NCI-H82 (cell line): Measurements from ENCODE around the gene GPSM3.
"Not testable (repeated sequence)": the region's sequence is repeated elsewhere in the genome, so short reads cannot be mapped to it uniquely, and the experiment has no call there.

Experiments used
- DNase-seq: peaks from one replicate; lab custom pipeline; 2025; lab: John Stamatoyannopoulos, UW

The GPSM3 gene

DNA sequence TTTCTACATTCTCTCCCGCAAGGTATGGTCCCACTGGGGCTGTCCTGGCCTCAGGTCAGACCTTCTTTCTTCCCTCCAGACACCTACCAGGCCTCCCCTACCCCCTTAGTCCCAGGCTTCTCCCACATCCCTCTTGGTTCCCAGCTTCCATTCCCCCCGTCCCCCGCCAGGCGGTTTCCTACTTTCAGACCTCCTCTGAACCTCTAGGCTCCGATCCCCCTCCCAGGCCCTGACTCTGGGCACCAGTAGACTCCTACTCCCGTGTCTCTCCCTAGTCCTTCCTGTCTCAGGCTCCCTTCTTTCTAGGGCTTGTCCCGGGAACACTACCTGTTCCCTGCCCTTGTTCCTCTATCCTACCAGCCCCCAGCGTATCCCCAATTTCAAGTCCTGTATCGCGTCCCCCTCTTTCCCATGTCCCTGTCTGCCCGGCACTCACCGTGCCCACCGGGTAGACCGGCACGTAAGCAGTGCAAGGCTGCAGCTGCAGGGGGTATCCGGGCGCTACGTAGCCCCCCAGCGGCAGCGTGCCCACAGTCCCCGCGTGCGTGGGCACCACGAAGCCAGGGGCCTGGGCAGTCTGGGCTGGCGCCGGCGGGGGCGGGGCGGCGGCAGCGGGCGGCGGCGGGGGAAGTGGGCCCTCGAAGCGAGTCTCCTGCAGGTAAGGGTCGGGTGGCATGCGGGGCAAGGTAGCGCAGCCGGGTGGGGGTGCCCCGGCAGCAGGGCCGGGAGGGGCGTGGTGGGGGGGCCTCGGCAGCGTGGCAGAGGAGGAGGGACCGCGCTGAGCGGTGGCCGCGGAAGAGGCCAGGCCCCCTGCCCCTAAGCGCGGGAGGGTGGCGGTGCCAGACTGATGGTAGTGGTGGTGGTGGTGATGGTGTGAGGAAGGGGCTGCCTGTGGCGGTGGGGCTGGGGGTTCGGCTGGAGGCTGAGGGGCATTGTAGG is 42.2 kb downstream of the GPSM3 start:
- no peak for DNase-seq

DNA sequence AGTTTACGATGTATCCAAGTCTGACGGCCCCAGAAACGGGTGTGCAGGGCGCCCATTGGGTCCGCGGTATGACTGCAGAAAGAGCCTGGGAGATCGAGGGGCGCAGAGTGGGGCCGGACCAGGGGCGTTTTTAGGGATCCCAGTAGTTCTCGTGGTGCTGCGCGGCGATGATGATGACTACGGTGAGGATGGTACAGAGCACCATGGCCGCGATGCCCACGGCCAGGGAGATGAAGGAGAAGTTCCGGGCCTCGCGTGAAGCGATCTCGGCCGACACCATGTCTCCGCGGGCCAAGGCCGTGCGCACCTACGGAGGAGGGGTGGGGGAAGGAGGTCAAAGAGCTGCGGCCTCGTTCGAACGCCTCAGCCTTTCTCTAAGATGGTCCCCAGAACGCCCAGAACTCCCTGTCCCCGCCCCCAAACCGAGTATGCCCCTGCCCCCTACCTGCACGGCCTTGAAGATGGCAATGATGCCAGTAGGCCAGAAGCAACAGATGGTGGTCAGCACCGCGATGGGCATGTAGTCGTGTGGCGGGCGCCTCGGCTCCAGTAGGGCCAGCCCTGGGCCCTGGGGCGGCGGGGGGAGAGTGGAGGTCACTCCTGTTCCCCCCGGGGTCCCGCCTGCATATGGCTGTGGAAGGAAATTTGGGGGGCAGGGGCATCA is 43.2 kb downstream of the GPSM3 start:
- DNase-seq = no peak

DNA sequence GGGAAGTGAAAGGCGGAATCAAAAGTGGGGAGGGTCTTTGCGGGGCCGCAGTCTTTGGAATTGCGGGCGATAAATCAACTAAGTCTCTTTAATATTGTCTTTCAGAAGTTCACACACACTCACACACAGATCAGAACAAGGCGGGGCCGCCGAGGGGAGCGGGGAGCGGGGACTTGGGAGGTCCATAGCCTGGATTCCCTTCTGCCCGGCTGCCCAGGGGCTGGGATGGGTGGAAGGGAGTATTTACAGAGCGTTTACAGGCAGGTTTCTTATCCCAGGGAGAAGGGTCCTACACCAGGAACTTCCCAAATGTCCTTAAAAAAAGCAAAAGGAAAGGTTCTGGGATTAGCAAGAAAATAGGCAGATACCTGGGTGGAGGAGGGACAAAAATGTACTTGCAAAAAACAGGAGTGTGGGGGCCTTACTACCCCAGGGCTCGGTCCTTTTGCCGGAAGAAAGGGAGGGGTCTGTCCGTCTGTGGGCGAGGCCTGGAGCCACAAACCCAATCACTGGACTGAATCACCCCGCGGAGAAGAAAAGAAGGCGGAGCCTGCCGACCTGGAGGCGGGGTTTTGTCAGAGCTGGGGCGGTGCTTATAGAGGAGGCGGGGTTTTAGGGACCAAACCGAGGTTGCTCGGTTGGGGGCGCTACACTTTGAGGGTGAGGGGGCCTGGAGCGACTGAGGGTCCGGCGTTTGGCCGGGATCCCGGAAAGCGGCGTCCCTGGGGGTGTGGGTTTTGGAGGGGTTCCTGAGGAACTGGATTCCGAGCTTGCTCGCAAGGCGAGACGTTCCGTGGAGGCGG is 44.0 kb downstream of the GPSM3 start:
- DNase-seq = no peak

DNA sequence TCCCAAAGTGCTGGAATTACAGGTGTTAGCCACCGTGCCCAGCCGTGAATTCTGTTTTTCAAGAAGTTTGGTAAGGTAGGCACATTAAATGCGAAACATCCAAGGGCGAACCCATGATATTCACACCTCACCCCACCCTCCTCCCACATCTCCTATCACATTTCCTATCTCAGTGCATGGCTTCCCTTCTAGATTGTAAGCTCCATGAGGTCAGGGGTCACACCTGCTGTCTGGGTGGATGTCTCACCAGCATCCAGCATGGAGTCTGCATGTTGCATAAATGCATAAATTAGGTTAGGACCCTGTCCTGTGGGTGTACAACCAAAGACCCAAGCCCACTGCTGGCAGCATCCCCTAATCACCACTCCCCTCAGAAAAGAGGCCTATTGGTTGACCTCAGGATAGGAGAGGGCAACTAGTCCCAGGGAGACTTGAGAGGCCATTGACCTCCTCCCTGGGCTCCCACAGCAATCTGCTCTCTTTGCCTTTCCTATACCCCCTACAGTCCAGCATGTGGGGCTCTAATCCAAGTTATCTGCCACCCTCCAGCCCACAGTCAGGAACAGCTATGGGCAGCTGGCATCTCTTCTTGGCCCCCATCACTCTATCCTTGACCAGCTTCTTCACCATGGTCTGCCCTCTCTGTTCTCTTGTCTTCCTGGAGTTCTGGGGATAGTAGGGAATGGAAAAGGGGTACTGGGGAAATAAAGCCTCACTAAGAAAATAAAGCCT is 44.9 kb downstream of the GPSM3 start:
- no peak for DNase-seq

DNA sequence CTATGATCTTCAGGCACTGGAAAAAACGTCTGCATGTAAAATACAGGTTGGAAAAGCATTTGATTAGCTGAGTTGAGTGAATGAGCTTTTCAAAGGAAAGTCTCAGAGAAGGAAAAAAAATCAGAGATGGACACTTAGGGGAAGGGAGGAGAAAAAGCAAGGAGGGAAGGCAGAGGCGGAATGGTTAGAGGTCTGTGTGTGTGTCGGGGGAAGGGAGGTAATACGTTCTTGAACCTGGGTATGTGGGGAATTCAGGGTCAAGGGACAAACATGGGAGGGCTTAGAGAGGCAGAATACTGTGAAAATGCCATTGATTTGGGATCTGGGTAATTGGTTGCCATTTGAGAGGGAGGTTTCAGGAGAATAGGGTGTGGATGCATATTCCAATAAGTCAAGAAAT is 45.8 kb downstream of the GPSM3 start:
- no peak for DNase-seq

DNA sequence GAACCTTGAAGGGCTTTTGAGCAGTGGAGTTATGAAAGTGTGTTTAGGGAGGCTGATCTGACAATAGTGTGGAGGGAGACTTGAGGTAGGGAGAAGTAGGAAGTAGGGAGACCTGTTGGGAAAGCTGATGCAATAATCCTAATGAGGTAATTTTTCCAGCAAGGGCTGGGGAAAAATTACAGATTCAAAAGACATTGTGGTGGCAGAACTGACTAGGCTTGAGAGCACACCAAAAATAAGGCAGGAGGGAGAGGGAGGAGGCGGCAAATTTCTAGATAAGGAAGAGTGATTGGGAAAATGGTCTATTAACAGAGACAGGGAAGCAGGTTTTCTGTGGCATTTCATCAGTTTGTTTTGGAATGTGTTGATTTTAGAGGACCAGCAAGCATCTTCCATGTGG is 46.2 kb downstream of the GPSM3 start:
- no peak for DNase-seq

DNA sequence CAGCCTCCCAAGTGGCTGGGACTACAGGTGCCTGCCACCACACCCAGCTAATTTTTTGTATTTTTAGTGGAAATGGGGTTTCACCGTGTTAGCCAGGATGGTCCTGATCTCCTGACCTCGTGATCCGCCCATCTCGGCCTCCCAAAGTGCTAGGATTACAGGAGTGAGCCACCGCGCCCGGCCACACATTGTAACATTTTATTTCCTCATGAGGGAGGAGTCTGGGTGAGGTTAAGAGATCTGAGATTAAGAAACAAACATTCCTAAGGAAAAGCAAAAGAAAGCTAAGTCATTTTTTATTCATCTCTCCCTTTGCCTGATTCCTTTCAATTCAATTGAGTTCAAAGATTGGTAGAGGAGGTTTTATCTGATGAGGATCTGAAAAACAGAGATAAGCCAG is 48.2 kb downstream of the GPSM3 start:
- DNase-seq = not testable (repeated sequence)
